PFSK-1 (cell line): ENCODE data around the gene EPHA6.

Experiments used
- FOXP2 ChIP-seq: optimal IDR thresholded peaks from 2 replicates; pipeline ENCODE3; 2011; ENCODE audit warnings: borderline replicate concordance, control low read depth, inconsistent platforms; ENCODE audit not compliant: insufficient read depth; ENCODE audit errors: extremely low read length, extremely low read depth
- POLR2AphosphoS5 ChIP-seq: IDR thresholded peaks from 2 replicates; pipeline ENCODE4 v1.6.1; 2012; ENCODE audit warnings: low read depth, mild to moderate bottlenecking, control low read depth, low read length, moderate library complexity
- REST ChIP-seq, 2 experiments: IDR thresholded peaks; 2 replicates each; pipeline versions ENCODE4 v1.6.1 to v1.8.0; 2011 to 2012; ENCODE audit warnings: low read depth in 2 of 2, low read length in 2 of 2, control low read depth in 1 of 2, inconsistent platforms in 1 of 2, mild to moderate bottlenecking in 1 of 2, moderate library complexity in 1 of 2; ENCODE audit not compliant: insufficient read depth in 1 of 2
- SIN3A ChIP-seq: IDR thresholded peaks from 2 replicates; pipeline ENCODE4 v1.6.1; 2012; ENCODE audit warnings: mild to moderate bottlenecking, low read length, moderate library complexity, borderline replicate concordance; ENCODE audit not compliant: insufficient read depth
- TAF1 ChIP-seq: IDR thresholded peaks from 2 replicates; pipeline ENCODE4 v1.6.1; 2012; ENCODE audit warnings: low read length, control low read depth, borderline replicate concordance; ENCODE audit not compliant: insufficient read depth

Gene EPHA6

DNA sequence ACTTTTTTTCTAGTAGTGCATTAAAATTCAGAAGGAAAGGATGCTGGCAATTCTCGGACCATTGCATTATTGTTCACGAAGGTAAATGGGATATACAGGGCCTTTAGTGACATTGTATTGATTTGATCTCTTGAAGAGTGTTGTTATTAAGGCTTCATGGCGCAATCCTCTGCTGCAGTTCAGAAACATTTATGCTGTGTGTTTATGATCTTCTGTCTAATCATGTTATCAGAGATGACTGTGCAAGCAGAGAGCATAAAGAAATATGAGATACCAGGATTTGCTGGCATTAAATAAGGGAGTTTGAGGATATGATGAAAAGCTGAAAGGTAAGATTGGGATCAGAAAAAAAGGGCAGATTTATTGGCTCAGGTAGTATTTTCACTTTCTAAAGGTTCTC lies 180.6 kb downstream of the EPHA6 start:
- TF ChIP-seq REST (IDR thresholded peaks at IDR 0.05; ENCODE audit: insufficient read depth in 1 of 2, low read depth in 2 of 2, low read length in 2 of 2) (no peak), FOXP2 (no peak), SIN3A (no peak), TAF1 (no peak), POLR2AphosphoS5 (no peak)

- TF ChIP-seq FOXP2 (no peak), POLR2AphosphoS5 (no peak), TAF1 (no peak), SIN3A (no peak), REST (IDR thresholded peaks at IDR 0.05; ENCODE audit: insufficient read depth in 1 of 2, low read depth in 2 of 2, low read length in 2 of 2) (no peak)
These were observed 181.6 kb downstream of the EPHA6 start for GRCh38 chr3:96996009-96996408.

DNA sequence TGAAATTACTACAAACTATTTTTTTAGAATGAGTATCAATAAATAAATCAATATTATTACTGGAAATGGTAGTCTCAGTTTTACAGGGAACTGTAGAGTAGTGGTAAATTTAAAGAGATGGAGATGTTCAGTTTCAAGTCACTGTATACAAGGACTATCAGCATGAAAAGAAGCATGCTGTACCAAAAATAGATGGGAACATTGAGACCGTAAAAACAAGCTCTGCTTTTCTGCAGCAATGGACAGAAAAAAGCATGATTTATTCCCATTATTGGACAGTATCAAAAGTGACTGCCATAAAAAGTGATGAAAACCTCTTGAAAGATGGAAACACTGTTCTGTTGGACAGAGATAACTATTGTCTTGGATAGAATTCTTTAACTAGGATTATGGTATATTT lies 187.2 kb downstream of the EPHA6 start:
- TF ChIP-seq TAF1 (no peak), REST (IDR thresholded peaks at IDR 0.05; ENCODE audit: insufficient read depth in 1 of 2, low read depth in 2 of 2, low read length in 2 of 2) (no peak), SIN3A (no peak), FOXP2 (no peak), POLR2AphosphoS5 (no peak)

DNA sequence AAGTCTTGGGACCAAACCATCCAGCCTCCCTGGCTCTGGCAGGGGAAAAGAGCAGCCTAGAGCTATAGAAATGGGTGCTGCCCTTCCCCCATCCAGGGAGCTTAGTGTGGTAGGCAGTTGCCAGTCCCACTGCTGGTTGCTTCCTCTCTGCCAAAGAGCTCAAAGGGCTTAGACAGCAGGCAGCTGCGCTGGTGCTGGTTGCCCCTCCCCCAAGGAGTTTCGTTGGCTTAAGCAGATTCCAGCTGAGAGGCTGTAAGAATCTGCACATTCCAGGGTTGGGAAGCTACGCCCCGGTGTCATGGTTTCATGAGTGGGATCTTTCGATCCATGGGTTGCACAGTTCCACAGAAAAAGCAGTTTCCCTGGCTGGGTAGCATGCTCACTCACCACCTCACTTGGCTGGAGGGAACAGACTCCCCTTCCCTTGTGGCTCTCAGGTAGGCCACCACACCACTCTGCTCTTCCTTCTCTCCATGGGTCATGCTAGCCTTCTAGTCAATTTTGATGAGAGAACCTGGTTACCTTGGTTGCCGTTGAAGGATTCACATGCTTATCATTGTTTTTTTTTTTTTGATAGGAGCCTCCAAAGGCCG lies 195.1 kb downstream of the EPHA6 start:
- TF ChIP-seq SIN3A (no peak), POLR2AphosphoS5 (no peak), TAF1 (no peak), REST (IDR thresholded peaks at IDR 0.05; ENCODE audit: insufficient read depth in 1 of 2, low read depth in 2 of 2, low read length in 2 of 2) (no peak), FOXP2 (no peak)
